K562 (cell line): ENCODE results near the gene ALOX12. TPM values are rescaled to one million over a fixed set of nuclear protein-coding genes. Genes with fewer than 3 reads are reported as not detected.

Source experiments
- BHLHE40 ChIP-seq: IDR thresholded peaks from 2 replicates; pipeline ENCODE4 v1.6.1; 2011; ENCODE audit warnings: low read length, improper control_type of control experiment
- EP400 ChIP-seq: fragments of 450-650 bp; IDR thresholded peaks from 2 replicates; pipeline ENCODE4 v1.6.1; 2017; ENCODE audit warnings: antibody characterized with exemption, mild to moderate bottlenecking, moderate library complexity
- GTF2A2 ChIP-seq: IDR thresholded peaks from 2 replicates; pipeline ENCODE4 v1.6.1; 2016; ENCODE audit warnings: mild to moderate bottlenecking, missing genetic modification characterization, missing compliant biosample characterization
- HDAC3 ChIP-seq: fragments of 450-650 bp; IDR thresholded peaks from 2 replicates; pipeline ENCODE4 v1.6.1; 2018; ENCODE audit warnings: borderline replicate concordance, mild to moderate bottlenecking, moderate library complexity; ENCODE audit not compliant: partially characterized antibody
- NONO ChIP-seq, 2 experiments: fragments of 200-400 bp in 1 of 2; fragments of 450-650 bp in 1 of 2; formaldehyde crosslinking in 1 of 2; IDR thresholded peaks; 2 replicates each; pipeline ENCODE4 v1.6.1; 2017; ENCODE audit warnings: low read depth in 2 of 2, mild to moderate bottlenecking in 2 of 2, moderate library complexity in 2 of 2, low read length in 1 of 2
- PCBP2 ChIP-seq: fragments of 200-400 bp; formaldehyde crosslinking; IDR thresholded peaks from 2 replicates; pipeline ENCODE4 v1.6.1; 2018; ENCODE audit warnings: low read length, low read depth, mild to moderate bottlenecking, moderate library complexity; ENCODE audit not compliant: poor library complexity, severe bottlenecking
- RBFOX2 ChIP-seq: fragments of 200-400 bp; formaldehyde crosslinking; IDR thresholded peaks from 2 replicates; pipeline ENCODE4 v1.6.1; 2017; ENCODE audit warnings: low read depth, mild to moderate bottlenecking, low read length, moderate library complexity
- XRCC5 ChIP-seq: fragments of 200-400 bp; formaldehyde crosslinking; IDR thresholded peaks from 2 replicates; pipeline ENCODE4 v1.6.1; 2017; ENCODE audit warnings: low read depth, mild to moderate bottlenecking, low read length
- ZNF121 ChIP-seq: sonication (generic); formaldehyde crosslinking; conservative IDR thresholded peaks from 2 replicates; pipeline ENCODE4 v1.8.0; 2022; ENCODE audit warnings: missing genetic modification reagents
- ZNF584 ChIP-seq: fragments of 200-800 bp; sonication (Bioruptor generic); IDR thresholded peaks from 2 replicates; pipeline ENCODE4 v1.6.1; 2016; ENCODE audit warnings: low read depth, mild to moderate bottlenecking, missing genetic modification characterization, missing compliant biosample characterization
- ZNF707 ChIP-seq: fragments of 250-450 bp; sonication (Bioruptor Pico); conservative IDR thresholded peaks from 2 replicates; pipeline ENCODE4 v1.8.0; 2022; ENCODE audit warnings: inconsistent platforms, mild to moderate bottlenecking, moderate library complexity
- ZNF766 ChIP-seq: fragments of 200-800 bp; sonication (Bioruptor generic); conservative IDR thresholded peaks from 2 replicates; pipeline ENCODE4 v1.6.1; 2016; ENCODE audit warnings: missing genetic modification characterization, missing compliant biosample characterization
- polyA plus RNA-seq, 8 experiments: library from polyadenylated mRNA; depleted of rRNA in 4 of 8; stranded (reverse) in 5 of 8; unstranded in 3 of 8; fragments of >200 nt; fragmentation: Nextera tagmentation in 2 of 8; fragmentation: Illumina TruSeq in 1 of 8; extraction: Ambion mirVana in 2 of 8; extraction: Trizol in 1 of 8; gene quantifications; 2 replicates each; pipeline versions ENCODE4 v1.2.1 to v1.2.3, GENCODE V29; 2011 to 2014; ENCODE audit warnings: inconsistent platforms in 1 of 8, missing spikeins in 1 of 8
- total RNA-seq, 7 experiments: library from RNA; depleted of rRNA in 6 of 7; stranded (reverse); fragments of >200 nt in 6 of 7; fragmentation: Illumina TruSeq in 2 of 7; extraction: Trizol in 2 of 7; gene quantifications; 2 replicates each; pipeline versions ENCODE4 v1.2.1 to v1.2.3, GENCODE V29; 2011 to 2021; ENCODE audit warnings: low replicate concordance in 1 of 7
- TF ChIP-seq, protein P1 (sequence below): conservative IDR thresholded peaks from 2 replicates; pipeline ENCODE4 v1.6.1; 2011; ENCODE audit warnings: low read depth, mild to moderate bottlenecking, low read length; ENCODE audit not compliant: control insufficient read depth

The ALOX12 gene
- total and polyA plus RNA-seq, 9 of the 15 experiments (the other 6 are each of a cell fraction or from before 2014, with no cell fraction given), result 0.09 to 1.1 (median 0.47) TPM; not detected in 1

DNA sequence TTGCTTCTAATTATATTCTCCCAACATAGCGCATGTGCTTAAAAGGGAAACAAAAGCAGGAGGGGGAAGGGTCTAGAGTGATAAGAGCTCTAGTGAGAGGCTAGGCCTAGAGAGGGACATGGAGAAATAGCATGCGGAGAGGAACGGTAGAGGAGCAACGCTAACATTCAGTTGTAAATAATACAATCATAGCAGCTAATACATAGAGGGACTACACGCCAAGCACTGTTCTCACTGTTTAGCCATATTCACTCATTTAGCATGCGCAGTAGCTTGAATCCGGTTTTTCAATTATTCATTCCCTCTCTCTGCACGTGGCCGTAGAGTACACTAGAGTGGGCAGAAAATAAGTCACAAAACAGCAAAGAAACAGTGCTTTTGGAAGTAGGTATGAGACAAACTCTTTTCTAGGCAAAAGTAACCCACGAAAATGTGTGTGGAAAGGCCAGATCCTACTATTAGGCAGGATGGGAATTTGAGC is 1.7 kb upstream of the ALOX12 start (continued):
- TF ChIP-seq PCBP2 (no peak), ZNF766 (CRISPR knock-in tag) (peak; percentile 22; the same call in 1 of the 2 replicates), XRCC5 (no peak), EP400 (peak; percentile 58), ZNF584 (CRISPR knock-in tag) (no peak), HDAC3 (no peak), GTF2A2 (tag) (no peak), ZNF707 (CRISPR knock-in tag) (no peak), NONO (IDR thresholded peaks at IDR 0.05; ENCODE audit: low read depth in 2 of 2, low read length in 1 of 2) (no peak), ZNF121 (no peak), RBFOX2 (0 out of 2 replicates have a peak, but pooled peaks have one; percentile 29), BHLHE40 (no peak)
- TF ChIP-seq, protein P1, sequence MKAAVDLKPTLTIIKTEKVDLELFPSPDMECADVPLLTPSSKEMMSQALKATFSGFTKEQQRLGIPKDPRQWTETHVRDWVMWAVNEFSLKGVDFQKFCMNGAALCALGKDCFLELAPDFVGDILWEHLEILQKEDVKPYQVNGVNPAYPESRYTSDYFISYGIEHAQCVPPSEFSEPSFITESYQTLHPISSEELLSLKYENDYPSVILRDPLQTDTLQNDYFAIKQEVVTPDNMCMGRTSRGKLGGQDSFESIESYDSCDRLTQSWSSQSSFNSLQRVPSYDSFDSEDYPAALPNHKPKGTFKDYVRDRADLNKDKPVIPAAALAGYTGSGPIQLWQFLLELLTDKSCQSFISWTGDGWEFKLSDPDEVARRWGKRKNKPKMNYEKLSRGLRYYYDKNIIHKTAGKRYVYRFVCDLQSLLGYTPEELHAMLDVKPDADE, result no peak
